ENCODE measurements around the gene TBC1D24. TPM values are rescaled to one million over a fixed set of nuclear protein-coding genes. Genes with fewer than 3 reads are reported as not detected.

TBC1D24 gene
- polyA plus RNA-seq, 3 donors: 0.76 to 5.9 (median 2.1) TPM

DNA sequence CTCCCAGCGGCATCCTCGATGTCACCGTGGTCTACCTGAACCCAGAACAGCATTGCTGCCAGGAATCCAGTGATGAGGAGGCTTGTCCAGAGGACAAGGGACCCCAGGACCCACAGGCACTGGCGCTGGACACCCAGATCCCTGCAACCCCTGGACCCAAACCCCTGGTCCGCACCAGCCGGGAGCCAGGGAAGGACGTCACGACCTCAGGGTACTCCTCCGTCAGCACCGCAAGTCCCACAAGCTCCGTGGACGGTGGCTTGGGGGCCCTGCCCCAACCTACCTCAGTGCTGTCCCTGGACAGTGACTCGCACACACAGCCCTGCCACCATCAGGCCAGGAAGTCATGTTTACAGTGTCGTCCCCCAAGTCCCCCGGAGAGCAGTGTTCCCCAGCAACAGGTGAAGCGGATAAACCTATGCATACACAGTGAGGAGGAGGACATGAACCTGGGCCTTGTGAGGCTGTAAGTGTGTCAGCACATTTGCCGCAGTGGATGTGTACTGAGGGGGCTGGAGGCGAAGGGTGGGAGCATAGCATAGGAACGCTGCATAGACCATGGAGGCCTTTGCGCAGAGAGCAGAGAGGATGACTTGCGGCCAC lies 18.3 kb upstream of the TBC1D24 start:
- H3K36me3 ChIP-seq (replicated peaks in 1 of 2; ENCODE audit: control insufficient read depth in 1 of 2, insufficient read depth in 2 of 2, low read length in 2 of 2): peaks cover 49 to 60% of the 10 kb centered on the region in 2 donors
- no peaks in the 10 kb centered on the region for H4K20me1 ChIP-seq (ENCODE audit: insufficient read depth, low read length)
- no peak overlapping the region for H3K9ac ChIP-seq (ENCODE audit: insufficient read depth, low read length, poor library complexity, severe bottlenecking)
- Mint-ChIP-seq H3K27ac (peak overlapping the region in 1 of 7 donors; percentile 58), H3K9me3 (no peaks in the 10 kb centered on the region), H3K4me3 (no peak overlapping the region), H3K36me3 (peaks cover 41 to 61% of the 10 kb centered on the region in 2 donors), H3K4me1 (peaks cover 13% of the 10 kb centered on the region), H3K27me3 (ENCODE audit: low read depth in 3 of 3) (no peaks in the 10 kb centered on the region)
- 95% methylated on average over 21 of the region's 21 CpGs for WGBS (ENCODE audit: insufficient coverage)
- H3K4me1 ChIP-seq (ENCODE audit: control insufficient read depth in 1 of 2, insufficient read depth in 2 of 2, low read length in 2 of 2): peaks cover 13 to 23% of the 10 kb centered on the region in 2 donors
- no peak overlapping the region for H3K4me2 ChIP-seq (replicated peaks; ENCODE audit: extremely low read depth, low read length, poor library complexity, severe bottlenecking)
- no peaks in the 10 kb centered on the region for H3K79me2 ChIP-seq (ENCODE audit: insufficient read depth, low read length)
- H2AFZ ChIP-seq (ENCODE audit: insufficient read depth, low read depth, low read length, poor library complexity, severe bottlenecking): no peak overlapping the region
- no peak overlapping the region for H3K4me3 ChIP-seq (replicated peaks in 1 of 3; ENCODE audit: low read depth in 2 of 3, low read length in 3 of 3)
- TF ChIP-seq, protein P1, sequence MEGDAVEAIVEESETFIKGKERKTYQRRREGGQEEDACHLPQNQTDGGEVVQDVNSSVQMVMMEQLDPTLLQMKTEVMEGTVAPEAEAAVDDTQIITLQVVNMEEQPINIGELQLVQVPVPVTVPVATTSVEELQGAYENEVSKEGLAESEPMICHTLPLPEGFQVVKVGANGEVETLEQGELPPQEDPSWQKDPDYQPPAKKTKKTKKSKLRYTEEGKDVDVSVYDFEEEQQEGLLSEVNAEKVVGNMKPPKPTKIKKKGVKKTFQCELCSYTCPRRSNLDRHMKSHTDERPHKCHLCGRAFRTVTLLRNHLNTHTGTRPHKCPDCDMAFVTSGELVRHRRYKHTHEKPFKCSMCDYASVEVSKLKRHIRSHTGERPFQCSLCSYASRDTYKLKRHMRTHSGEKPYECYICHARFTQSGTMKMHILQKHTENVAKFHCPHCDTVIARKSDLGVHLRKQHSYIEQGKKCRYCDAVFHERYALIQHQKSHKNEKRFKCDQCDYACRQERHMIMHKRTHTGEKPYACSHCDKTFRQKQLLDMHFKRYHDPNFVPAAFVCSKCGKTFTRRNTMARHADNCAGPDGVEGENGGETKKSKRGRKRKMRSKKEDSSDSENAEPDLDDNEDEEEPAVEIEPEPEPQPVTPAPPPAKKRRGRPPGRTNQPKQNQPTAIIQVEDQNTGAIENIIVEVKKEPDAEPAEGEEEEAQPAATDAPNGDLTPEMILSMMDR (IDR thresholded peaks at IDR 0.05): no peak
- intact Hi-C loops (cut with micrococcal nuclease): no loop called here
- DNase-seq: no peak
- no peaks in the 10 kb centered on the region for H3K9me3 ChIP-seq (replicated peaks in 1 of 2; ENCODE audit: control insufficient read depth in 1 of 2, insufficient read depth in 1 of 2, low read length in 2 of 2)
- H3K27me3 ChIP-seq (ENCODE audit: control insufficient read depth in 2 of 2, insufficient read depth in 2 of 2, low read length in 2 of 2): no peaks in the 10 kb centered on the region
- no peak overlapping the region for H3K27ac ChIP-seq (ENCODE audit: low read depth in 1 of 2, low read length in 2 of 2)

DNA sequence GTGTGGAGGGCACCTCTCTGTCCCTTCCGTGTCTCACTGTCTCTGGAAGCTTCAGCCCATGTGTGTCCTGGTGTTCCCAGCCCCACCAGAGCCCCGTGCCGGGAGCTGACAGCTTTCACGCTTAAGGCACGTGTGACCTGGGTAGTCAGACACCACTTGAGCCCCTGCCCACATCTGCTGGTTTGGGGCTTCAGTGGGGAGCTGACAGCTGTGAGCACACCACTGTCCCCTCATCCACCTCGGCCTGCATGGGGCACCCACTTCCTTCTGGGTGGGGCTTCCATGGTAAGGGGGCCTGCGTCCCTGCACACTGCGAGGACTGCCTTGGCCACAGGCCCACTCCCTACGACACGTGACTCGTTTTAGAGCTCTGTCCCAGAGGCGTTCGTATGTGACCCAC lies 17.7 kb upstream of the TBC1D24 start:
- H3K27ac Mint-ChIP-seq: peak overlapping the region in 1 of 7 donors; percentile 20
- H3K79me2 ChIP-seq (ENCODE audit: insufficient read depth, low read length): no peaks in the 10 kb centered on the region
- intact Hi-C loops (cut with micrococcal nuclease): no loop called here
- H3K4me3 Mint-ChIP-seq: no peak overlapping the region
- H3K36me3 ChIP-seq (replicated peaks in 1 of 2; ENCODE audit: control insufficient read depth in 1 of 2, insufficient read depth in 2 of 2, low read length in 2 of 2): peaks cover 43 to 53% of the 10 kb centered on the region in 2 donors
- no peak overlapping the region for H3K9ac ChIP-seq (ENCODE audit: insufficient read depth, low read length, poor library complexity, severe bottlenecking)
- WGBS (ENCODE audit: insufficient coverage): 87% methylated on average over 13 of the region's 13 CpGs
- no peaks in the 10 kb centered on the region for H3K27me3 Mint-ChIP-seq (ENCODE audit: low read depth in 3 of 3)
- peaks cover 13 to 23% of the 10 kb centered on the region in 2 donors for H3K4me1 ChIP-seq (ENCODE audit: control insufficient read depth in 1 of 2, insufficient read depth in 2 of 2, low read length in 2 of 2)
- no peak for DNase-seq
- H3K9me3 Mint-ChIP-seq: no peaks in the 10 kb centered on the region
- H3K4me1 Mint-ChIP-seq: peaks cover 13% of the 10 kb centered on the region
- no peak overlapping the region for H2AFZ ChIP-seq (ENCODE audit: insufficient read depth, low read depth, low read length, poor library complexity, severe bottlenecking)
- H3K27ac ChIP-seq (ENCODE audit: low read depth in 1 of 2, low read length in 2 of 2): no peak overlapping the region
- H3K27me3 ChIP-seq (ENCODE audit: control insufficient read depth in 2 of 2, insufficient read depth in 2 of 2, low read length in 2 of 2): no peaks in the 10 kb centered on the region
- H4K20me1 ChIP-seq (ENCODE audit: insufficient read depth, low read length): no peaks in the 10 kb centered on the region
- no peaks in the 10 kb centered on the region for H3K9me3 ChIP-seq (replicated peaks in 1 of 2; ENCODE audit: control insufficient read depth in 1 of 2, insufficient read depth in 1 of 2, low read length in 2 of 2)
- peaks cover 36 to 55% of the 10 kb centered on the region in 2 donors for H3K36me3 Mint-ChIP-seq
- no peak overlapping the region for H3K4me2 ChIP-seq (replicated peaks; ENCODE audit: extremely low read depth, low read length, poor library complexity, severe bottlenecking)
- no peak overlapping the region for H3K4me3 ChIP-seq (replicated peaks in 1 of 3; ENCODE audit: low read depth in 2 of 3, low read length in 3 of 3)
- TF ChIP-seq, protein P1 (IDR thresholded peaks at IDR 0.05): no peak
